ENCODE data around the gene PSKH1. TPM values are rescaled to one million over a fixed set of nuclear protein-coding genes. Genes with fewer than 3 reads are reported as not detected.

PSKH1 gene
- total RNA-seq, 2 donors from 2014 or later: 32.1 to 37.4 TPM

GRCh38 chr16:67950335-67950843 is 57.3 kb downstream of the PSKH1 start:
- Histone ChIP-seq H3K4me3 (ENCODE audit: low read length) (no peak overlapping the region), H3K9me3 (ENCODE audit: control insufficient read depth, low read length) (no peaks in the 10 kb centered on the region), H3K4me1 (ENCODE audit: control insufficient read depth, insufficient read depth, low read length) (no peaks in the 10 kb centered on the region), H3K27ac (ENCODE audit: low read depth, low read length) (no peak overlapping the region), H3K9ac (ENCODE audit: extremely low read depth, low read length, poor library complexity, severe bottlenecking) (no peak overlapping the region), H3K27me3 (ENCODE audit: control insufficient read depth, insufficient read depth, low read length, poor library complexity, severe bottlenecking) (no peaks in the 10 kb centered on the region), H3K36me3 (ENCODE audit: control insufficient read depth, insufficient read depth, low read length) (peaks cover 40% of the 10 kb centered on the region)
- Mint-ChIP-seq H3K27ac (no peak overlapping the region), H3K27me3 (ENCODE audit: insufficient read depth) (no peaks in the 10 kb centered on the region), H3K4me1 (no peaks in the 10 kb centered on the region), H3K9me3 (no peaks in the 10 kb centered on the region), H3K36me3 (ENCODE audit: low read depth) (peaks cover 40% of the 10 kb centered on the region), H3K4me3 (no peak overlapping the region)
- no peak for TF ChIP-seq CTCF (conservative IDR thresholded peaks at IDR 0.05)
- WGBS, 2 experiments (ENCODE audit: insufficient coverage in 1 of 2, insufficient read length in 1 of 2): 95 to 96% methylated on average over 12 to 15 of the region's 16 CpGs
- DNase-seq: no peak

- Histone ChIP-seq H3K9ac (ENCODE audit: extremely low read depth, low read length, poor library complexity, severe bottlenecking) (no peak overlapping the region), H3K4me3 (ENCODE audit: low read length) (no peak overlapping the region), H3K27me3 (ENCODE audit: control insufficient read depth, insufficient read depth, low read length, poor library complexity, severe bottlenecking) (no peaks in the 10 kb centered on the region), H3K4me1 (ENCODE audit: control insufficient read depth, insufficient read depth, low read length) (no peaks in the 10 kb centered on the region), H3K27ac (ENCODE audit: low read depth, low read length) (no peak overlapping the region), H3K36me3 (ENCODE audit: control insufficient read depth, insufficient read depth, low read length) (peaks cover 35% of the 10 kb centered on the region), H3K9me3 (ENCODE audit: control insufficient read depth, low read length) (no peaks in the 10 kb centered on the region)
- no peak for TF ChIP-seq CTCF (conservative IDR thresholded peaks at IDR 0.05)
- Mint-ChIP-seq H3K4me1 (no peaks in the 10 kb centered on the region), H3K27ac (no peak overlapping the region), H3K9me3 (no peaks in the 10 kb centered on the region), H3K36me3 (ENCODE audit: low read depth) (peaks cover 30% of the 10 kb centered on the region), H3K4me3 (no peak overlapping the region), H3K27me3 (ENCODE audit: insufficient read depth) (no peaks in the 10 kb centered on the region)
- WGBS, 2 experiments (ENCODE audit: insufficient coverage in 1 of 2, insufficient read length in 1 of 2): 94 to 98% methylated on average over 8 to 12 of the region's 12 CpGs
- no peak for DNase-seq
Observed at GRCh38 chr16:67951485-67951884, 58.4 kb downstream of the PSKH1 start.

GRCh38 chr16:67953641-67954375 is 60.8 kb downstream of the PSKH1 start:
- 96 to 97% methylated on average over 5 to 7 of the region's 8 CpGs for WGBS, 2 experiments (ENCODE audit: insufficient coverage in 1 of 2, insufficient read length in 1 of 2)
- H3K27me3 Mint-ChIP-seq (ENCODE audit: insufficient read depth): no peaks in the 10 kb centered on the region
- H3K27ac Mint-ChIP-seq: peak overlapping the region; percentile 21

More at GRCh38 chr16:67953641-67954375, 60.8 kb downstream of the PSKH1 start:
- H3K36me3 ChIP-seq (ENCODE audit: control insufficient read depth, insufficient read depth, low read length): peaks cover 38% of the 10 kb centered on the region
- no peak for TF ChIP-seq CTCF (conservative IDR thresholded peaks at IDR 0.05)
- H3K4me1 ChIP-seq (ENCODE audit: control insufficient read depth, insufficient read depth, low read length): no peaks in the 10 kb centered on the region
- H3K9ac ChIP-seq (ENCODE audit: extremely low read depth, low read length, poor library complexity, severe bottlenecking): no peak overlapping the region
- H3K36me3 Mint-ChIP-seq (ENCODE audit: low read depth): peaks cover 41% of the 10 kb centered on the region
- no peak overlapping the region for H3K4me3 Mint-ChIP-seq
- no peak overlapping the region for H3K4me3 ChIP-seq (ENCODE audit: low read length)
- no peaks in the 10 kb centered on the region for H3K9me3 Mint-ChIP-seq
- no peaks in the 10 kb centered on the region for H3K9me3 ChIP-seq (ENCODE audit: control insufficient read depth, low read length)
- H3K27ac ChIP-seq (ENCODE audit: low read depth, low read length): no peak overlapping the region
- no peaks in the 10 kb centered on the region for H3K27me3 ChIP-seq (ENCODE audit: control insufficient read depth, insufficient read depth, low read length, poor library complexity, severe bottlenecking)
- no peaks in the 10 kb centered on the region for H3K4me1 Mint-ChIP-seq
- no peak for DNase-seq
